PC-9 (cell line): ENCODE data around the gene GAS7.

Experiments
- EZH2 ChIP-seq: fragments of 200-600 bp; sonication (generic); IDR thresholded peaks from 2 replicates; pipeline ENCODE4 v1.8.0; 2017; ENCODE audit warnings: antibody characterized with exemption, low read depth
- TF ChIP-seq, protein P1 (sequence below): fragments of 200-600 bp; sonication (generic); conservative IDR thresholded peaks from 2 replicates; pipeline ENCODE4 v1.6.1; 2017; ENCODE audit warnings: mixed run types, antibody characterized with exemption, mild to moderate bottlenecking, moderate library complexity

DNA sequence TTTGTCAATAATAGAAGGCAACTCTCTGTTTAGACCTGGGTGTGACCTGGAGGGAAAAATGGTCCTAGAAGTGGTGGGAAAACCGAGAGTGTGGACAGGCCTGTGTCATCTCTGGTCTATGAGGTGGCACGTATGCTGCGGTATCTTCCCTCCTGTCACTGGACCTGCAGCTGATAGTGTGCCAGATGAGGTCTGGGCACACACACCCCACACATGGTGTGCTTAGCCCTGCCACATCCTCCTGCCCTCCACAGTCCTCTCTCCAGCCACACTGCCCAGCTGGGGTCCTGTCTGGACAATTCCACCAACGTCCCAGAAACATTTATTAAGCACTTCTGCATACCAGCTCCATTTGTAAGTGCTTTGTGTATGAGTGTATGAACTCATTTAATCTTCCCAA is 335.5 kb downstream of the GAS7 start:
- TF ChIP-seq, protein P1, sequence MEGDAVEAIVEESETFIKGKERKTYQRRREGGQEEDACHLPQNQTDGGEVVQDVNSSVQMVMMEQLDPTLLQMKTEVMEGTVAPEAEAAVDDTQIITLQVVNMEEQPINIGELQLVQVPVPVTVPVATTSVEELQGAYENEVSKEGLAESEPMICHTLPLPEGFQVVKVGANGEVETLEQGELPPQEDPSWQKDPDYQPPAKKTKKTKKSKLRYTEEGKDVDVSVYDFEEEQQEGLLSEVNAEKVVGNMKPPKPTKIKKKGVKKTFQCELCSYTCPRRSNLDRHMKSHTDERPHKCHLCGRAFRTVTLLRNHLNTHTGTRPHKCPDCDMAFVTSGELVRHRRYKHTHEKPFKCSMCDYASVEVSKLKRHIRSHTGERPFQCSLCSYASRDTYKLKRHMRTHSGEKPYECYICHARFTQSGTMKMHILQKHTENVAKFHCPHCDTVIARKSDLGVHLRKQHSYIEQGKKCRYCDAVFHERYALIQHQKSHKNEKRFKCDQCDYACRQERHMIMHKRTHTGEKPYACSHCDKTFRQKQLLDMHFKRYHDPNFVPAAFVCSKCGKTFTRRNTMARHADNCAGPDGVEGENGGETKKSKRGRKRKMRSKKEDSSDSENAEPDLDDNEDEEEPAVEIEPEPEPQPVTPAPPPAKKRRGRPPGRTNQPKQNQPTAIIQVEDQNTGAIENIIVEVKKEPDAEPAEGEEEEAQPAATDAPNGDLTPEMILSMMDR = no peak
- TF ChIP-seq EZH2 = no peak
